ENCODE results near the gene MYO9A.
"Not testable (repeated sequence)": the region's sequence is repeated elsewhere in the genome, so short reads cannot be mapped to it uniquely, and the experiment has no call there.

Gene MYO9A

DNA sequence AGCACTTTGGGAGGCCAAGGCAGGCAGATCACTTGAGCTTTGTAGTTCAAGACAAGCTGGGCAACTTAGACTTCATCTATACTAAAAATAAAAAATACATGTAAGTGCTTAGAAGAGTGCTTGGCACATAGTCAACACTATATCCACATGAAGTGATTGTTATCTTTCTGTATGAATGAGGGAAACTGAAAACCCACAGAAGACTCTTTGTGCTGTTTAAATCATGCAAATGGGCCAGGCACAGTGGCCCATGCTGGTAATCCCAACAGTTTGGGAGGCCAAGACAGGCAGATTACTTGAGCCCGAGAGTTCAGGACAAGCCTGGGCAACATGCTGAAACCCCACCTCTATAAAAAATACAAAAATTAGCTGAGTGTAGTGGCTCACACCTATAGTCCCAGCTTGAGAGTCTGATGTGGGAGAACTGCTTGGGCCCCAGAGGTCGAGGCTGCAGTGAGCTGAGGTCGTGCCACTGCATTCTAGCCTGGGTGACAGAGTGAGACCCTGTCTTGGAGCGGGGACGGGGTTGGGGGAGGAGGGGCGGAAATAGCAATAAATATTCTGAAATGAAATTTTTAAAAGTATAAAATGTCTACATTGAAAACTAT, 177.9 kb downstream of the MYO9A start:
- DNase-seq = no peak

GRCh38 chr15:71937650-71938311, 180.2 kb downstream of the MYO9A start:
- DNase-seq = no peak

GRCh38 chr15:71934446-71934845, 183.5 kb downstream of the MYO9A start:
- DNase-seq = no peak

- DNase-seq = no peak
Observed at GRCh38 chr15:71932689-71933088, 185.3 kb downstream of the MYO9A start.

DNA sequence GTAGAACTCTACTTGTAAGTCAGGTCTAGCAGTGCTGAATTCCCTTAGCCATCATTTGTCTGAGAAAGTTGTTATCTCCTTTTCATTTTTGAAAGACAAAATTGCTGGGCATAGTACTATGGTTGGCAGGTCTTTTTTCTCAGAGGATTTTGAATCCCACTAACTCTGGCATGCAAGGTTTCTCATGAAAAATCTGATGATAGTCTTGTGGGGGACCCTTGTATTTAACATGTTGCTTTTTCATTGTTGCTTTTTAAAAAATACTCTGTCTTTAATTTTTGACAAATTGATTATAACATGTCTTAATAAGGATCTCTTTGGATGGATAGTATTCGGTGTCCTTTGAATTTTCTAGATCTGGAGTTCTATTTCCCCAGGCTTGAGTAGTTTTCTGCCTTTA, 186.7 kb downstream of the MYO9A start:
- DNase-seq = no peak

DNA sequence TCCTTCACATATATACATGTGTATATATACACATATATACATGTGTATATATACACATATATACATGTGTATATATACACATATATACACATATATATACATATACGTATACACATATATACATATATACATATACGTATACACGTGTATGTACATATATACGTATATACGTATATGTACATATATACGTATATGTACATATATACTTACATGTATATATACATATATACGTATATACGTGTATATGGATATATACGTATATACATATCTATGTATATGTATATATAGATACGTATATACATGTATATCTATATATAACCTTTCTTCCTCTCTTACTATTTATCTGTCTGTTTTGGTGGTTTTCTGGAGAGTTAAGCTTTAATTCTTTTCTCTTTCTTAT, 192.8 kb downstream of the MYO9A start:
- DNase-seq = no peak

DNA sequence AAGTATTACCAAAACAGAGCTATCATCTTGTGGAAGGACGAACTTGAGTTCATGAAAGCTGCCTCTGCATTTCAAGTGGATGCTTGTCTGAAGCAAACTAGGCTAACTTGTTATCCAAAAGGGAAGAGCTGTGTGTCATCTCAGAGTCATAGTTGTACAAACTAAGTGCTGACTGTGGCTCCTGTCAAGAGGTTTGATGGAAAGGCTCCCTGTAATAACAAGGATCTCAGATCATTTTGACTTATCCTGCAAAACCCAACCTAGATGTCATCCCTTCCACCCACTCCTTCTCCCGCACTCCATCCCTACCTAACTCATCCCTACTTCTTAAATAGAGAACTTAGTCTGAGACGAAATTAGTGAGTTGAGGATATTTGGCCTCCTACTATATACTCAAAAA, 196.8 kb downstream of the MYO9A start:
- DNase-seq = no peak

GRCh38 chr15:71920573-71920972, 197.4 kb downstream of the MYO9A start:
- DNase-seq = no peak

DNA sequence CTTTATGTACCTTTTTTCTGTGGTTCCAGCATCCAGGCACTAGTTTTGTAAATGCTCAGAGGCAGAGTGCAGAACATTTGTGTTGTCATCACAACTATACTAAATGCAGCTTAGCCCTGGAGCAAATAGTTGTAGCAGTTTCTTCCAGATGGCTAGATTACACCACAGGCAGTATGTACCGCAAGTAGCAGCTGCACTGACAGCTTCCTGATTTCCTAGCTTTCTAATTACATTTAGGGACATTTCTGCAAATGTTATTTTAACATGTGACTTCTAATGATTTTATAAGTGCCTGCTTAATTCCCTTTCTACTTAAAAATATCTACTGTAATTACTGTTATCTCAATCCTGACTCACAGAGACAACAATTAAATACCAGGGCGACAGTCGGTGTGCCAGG, 201.1 kb downstream of the MYO9A start:
- DNase-seq = no peak

DNA sequence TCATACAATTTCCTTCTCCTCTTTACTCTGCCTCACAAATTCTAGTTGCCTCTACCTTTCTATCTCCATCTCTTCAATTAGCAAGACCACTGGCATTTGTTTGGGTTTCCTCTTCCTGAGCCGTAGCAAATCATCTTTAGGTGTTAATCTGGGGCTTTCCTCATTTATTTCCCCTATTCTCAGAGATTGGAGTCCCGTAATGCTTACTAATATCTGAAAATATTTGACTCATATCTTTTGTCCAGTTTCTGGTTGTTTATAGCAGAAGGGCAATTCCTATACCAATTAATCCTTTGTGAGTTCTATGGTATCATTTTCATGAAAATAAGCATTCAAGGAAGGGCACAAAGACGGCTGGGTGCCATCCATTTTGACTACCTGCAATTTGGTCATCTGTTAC, 203.9 kb downstream of the MYO9A start:
- DNase-seq = no peak

GRCh38 chr15:71899674-71900073, 218.3 kb downstream of the MYO9A start:
- DNase-seq = no peak

GRCh38 chr15:71893691-71894090, 224.3 kb downstream of the MYO9A start:
- DNase-seq = no peak

- DNase-seq = no peak
Observed at GRCh38 chr15:71892335-71892734, 225.6 kb downstream of the MYO9A start.

- no peak for DNase-seq
Observed at GRCh38 chr15:71891026-71891425, 226.9 kb downstream of the MYO9A start.

DNA sequence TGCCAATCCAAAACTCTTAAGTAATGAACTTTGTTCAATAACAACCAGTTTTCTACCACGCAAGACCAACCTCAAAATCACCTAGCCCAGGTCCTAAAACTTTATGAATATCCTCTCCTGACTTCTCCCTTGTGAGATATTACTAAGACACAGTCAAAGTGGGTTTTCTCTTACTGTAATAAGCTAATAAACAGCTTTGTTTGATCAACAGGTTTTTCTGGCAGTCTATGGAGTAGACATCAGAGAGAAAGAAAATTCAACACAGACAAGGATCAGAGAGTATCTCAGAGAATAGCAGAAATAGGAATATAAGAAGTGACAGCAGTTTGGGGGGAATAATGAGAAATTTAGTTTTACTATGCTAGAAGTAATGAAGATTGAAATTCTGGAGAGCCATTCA, 228.0 kb downstream of the MYO9A start:
- no peak for DNase-seq

DNA sequence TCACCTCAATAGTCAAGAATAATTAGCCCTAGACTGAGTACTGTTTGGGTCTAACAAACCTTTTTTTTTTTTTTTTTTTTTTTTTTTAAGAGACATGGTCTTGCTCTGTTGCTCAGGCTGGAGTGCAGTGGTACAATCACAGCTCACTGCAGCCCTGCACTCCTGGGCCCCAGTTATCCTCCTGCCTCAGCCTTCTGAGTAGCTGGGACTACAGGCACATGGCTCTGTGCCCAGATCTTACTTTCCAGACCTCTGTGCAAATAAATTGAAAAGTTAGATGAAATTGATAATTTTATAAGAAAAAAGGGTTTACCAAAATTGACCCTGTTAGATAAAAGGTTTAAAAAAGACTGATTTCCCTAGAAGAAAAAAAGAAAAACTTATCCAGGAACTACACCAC, 228.6 kb downstream of the MYO9A start:
- DNase-seq = no peak

GRCh38 chr15:71888797-71889196, 229.2 kb downstream of the MYO9A start:
- DNase-seq = no peak

GRCh38 chr15:71885390-71885789, 232.6 kb downstream of the MYO9A start:
- no peak for DNase-seq

DNA sequence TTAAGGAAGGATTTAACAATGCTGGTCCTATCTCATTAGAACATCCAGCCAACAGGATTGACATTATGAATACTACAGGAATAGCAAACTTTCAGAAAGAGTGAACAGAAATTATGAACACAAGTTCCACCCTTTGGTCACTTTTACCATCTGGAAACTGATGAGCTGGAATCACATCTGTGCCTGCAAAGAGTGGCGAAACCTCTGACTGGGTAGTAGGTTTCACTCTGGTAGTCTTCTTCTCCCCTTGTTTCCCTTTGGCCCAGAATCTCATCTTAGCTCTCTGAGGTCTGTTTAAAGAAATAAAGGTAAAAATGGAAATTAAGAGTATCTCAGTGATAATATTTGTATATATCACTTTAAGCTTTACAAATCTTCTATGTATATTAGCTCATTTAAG, 234.5 kb downstream of the MYO9A start:
- DNase-seq = no peak

- no peak for DNase-seq
Observed at GRCh38 chr15:71880276-71880675, 237.7 kb downstream of the MYO9A start.

GRCh38 chr15:71874245-71874644, 243.7 kb downstream of the MYO9A start:
- no peak for DNase-seq

- not testable (repeated sequence) for DNase-seq
Observed at GRCh38 chr15:71858232-71858631, 259.7 kb downstream of the MYO9A start.

GRCh38 chr15:71853543-71853942, 264.4 kb downstream of the MYO9A start:
- no peak for DNase-seq

GRCh38 chr15:71844916-71845315, 273.0 kb downstream of the MYO9A start:
- no peak for DNase-seq

DNA sequence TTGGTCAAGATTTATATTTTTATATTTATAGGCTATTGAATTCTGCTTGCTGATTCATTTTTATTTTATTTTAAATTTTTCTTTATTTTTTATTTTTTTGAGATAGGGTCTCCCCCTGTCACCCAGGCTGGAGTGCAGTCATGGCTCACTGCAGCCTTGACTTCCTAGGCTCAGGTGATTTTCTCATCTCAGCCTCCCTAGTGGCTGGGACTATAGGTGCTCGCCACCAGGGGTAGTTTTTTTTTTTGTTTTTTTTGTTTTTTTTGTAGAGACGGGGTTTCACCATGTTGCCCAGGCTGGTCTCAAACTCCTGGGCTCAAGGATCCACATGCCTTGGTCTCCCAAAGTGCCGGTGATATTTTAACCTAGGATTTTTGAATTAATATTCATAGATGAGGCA, 276.4 kb downstream of the MYO9A start:
- DNase-seq = no peak

Measured in right forelimb (tissue), 1 donor.